OCI-LY7 (cell line): ENCODE measurements around the gene ASMTL.
"Not testable (repeated sequence)": the region's sequence is repeated elsewhere in the genome, so short reads cannot be mapped to it uniquely, and the experiment has no call there.

ENCODE experiments used
- CTCF ChIP-seq: fragments of 200-600 bp; sonication (generic); conservative IDR thresholded peaks from 2 replicates; pipeline ENCODE4 v1.5.1; 2014; ENCODE audit warnings: mild to moderate bottlenecking, antibody characterized with exemption, low read length, moderate library complexity, mixed read lengths
- EZH2phosphoT487 ChIP-seq: fragments of 200-600 bp; sonication (generic); IDR thresholded peaks from 2 replicates; pipeline ENCODE4 v1.6.1; 2018; ENCODE audit warnings: low read depth, borderline replicate concordance, mild to moderate bottlenecking, mixed run types, antibody characterized with exemption, low read length, moderate library complexity, mixed read lengths

- not testable (repeated sequence) for TF ChIP-seq CTCF, EZH2phosphoT487
Measured at GRCh38 chrX:1446984-1447968, 5.4 kb downstream of the ASMTL start.
